Stimulated activated naive CD8-positive, alpha-beta T cell treated with anti-CD3 and anti-CD28 coated beads, Interleukin-15, Interleukin-2, amounts not matched to agents 100 ng/mL and 50 ng/mL, for 24 hours (primary cell): Measurements from ENCODE around the gene KLK6.

Source experiments
- H3K27ac Mint-ChIP-seq: one replicate; pipeline ENCODE4 v1.8.0; 2021; ENCODE audit warnings: mild to moderate bottlenecking, mixed read lengths
- H3K27me3 Mint-ChIP-seq: one replicate; pipeline ENCODE4 v1.8.0; 2021; ENCODE audit warnings: mixed read lengths
- H3K36me3 Mint-ChIP-seq: one replicate; pipeline ENCODE4 v1.8.0; 2021; ENCODE audit warnings: low read depth, mixed read lengths
- H3K4me1 Mint-ChIP-seq: one replicate; pipeline ENCODE4 v1.8.0; 2021; ENCODE audit warnings: low read depth, mixed read lengths
- H3K4me3 Mint-ChIP-seq: one replicate; pipeline ENCODE4 v1.8.0; 2021; ENCODE audit warnings: mild to moderate bottlenecking, mixed read lengths
- H3K9me3 Mint-ChIP-seq: one replicate; pipeline ENCODE4 v1.8.0; 2021; ENCODE audit warnings: mixed read lengths

The KLK6 gene

DNA sequence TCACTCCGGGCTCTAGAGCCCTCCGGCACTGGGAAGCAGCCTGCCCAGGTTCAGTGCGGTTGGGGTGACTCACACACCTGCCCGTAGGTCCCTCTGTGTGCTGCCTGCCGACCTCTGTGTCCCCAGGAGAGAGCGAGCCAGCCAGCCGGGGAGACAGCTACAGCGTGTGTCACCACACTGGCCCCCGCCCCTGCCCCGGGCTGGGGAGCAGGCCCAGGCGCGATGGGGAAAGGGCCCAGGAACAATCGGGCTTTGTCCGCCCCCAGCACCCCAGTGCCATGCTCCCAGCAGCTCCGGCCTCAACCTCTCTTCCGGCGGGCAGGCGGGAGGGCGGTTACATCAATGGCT, at the start of gene KLK6:
TSS of gene KLK6 (minus strand) at position 179 of the 348 bp plus-strand sequence. CDS start 1,487 bp downstream, outside the sequence.
- no peak within 1 kb of the TSS for H3K4me3 Mint-ChIP-seq
- H3K27me3 Mint-ChIP-seq = peaks cover 37% of the 10 kb centered on the region
- H3K4me1 Mint-ChIP-seq = no peaks in the 10 kb centered on the region
- no peaks in the 10 kb centered on the region for H3K9me3 Mint-ChIP-seq
- no peaks in the 10 kb centered on the region for H3K36me3 Mint-ChIP-seq
- H3K27ac Mint-ChIP-seq = no peak within 1 kb of the TSS

DNA sequence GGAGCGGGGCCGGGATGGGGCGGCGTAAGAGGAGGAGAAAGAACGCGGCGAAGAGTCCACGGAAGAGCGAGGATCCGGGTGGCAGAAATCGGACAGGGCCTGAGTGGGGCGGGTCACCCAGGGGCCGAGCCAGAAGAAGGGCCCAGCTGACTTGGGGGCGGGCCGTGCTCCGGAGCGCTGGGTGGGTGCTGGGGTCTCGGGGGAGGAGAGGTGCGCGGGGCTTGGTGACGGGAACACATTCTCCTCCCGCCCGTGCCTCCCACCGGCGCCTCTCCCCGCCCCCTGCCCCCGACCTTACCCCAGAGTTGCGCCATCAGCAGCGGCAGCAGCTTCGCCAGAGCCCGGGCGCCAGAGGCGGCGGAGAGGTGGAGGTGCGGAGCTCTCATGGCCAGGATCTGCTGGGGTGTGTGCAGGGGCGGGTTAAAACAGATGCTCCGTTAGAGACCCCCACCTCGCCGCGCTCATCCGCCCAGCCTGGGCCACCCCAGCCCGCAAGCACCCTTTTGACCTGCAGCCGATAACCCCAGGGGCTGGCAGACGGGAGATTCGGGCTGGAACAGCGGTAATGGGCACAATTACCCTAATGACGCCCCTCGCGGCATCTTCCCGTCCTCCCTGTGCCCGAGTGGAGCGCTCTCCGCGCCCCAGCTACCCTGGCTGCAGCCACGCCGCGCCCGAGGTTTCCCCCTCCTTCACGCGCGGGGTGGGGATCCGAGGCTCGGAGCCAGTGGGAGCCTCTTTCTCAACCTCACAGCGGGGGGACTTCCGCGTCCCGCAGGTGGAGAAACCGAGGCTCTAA, 49.6 kb upstream of the KLK6 start:
- Mint-ChIP-seq H3K27ac (no peak overlapping the region), H3K4me1 (peaks cover 15% of the 10 kb centered on the region), H3K36me3 (no peaks in the 10 kb centered on the region), H3K27me3 (peaks cover 78% of the 10 kb centered on the region), H3K4me3 (peak overlapping the region; percentile 24), H3K9me3 (no peaks in the 10 kb centered on the region)

DNA sequence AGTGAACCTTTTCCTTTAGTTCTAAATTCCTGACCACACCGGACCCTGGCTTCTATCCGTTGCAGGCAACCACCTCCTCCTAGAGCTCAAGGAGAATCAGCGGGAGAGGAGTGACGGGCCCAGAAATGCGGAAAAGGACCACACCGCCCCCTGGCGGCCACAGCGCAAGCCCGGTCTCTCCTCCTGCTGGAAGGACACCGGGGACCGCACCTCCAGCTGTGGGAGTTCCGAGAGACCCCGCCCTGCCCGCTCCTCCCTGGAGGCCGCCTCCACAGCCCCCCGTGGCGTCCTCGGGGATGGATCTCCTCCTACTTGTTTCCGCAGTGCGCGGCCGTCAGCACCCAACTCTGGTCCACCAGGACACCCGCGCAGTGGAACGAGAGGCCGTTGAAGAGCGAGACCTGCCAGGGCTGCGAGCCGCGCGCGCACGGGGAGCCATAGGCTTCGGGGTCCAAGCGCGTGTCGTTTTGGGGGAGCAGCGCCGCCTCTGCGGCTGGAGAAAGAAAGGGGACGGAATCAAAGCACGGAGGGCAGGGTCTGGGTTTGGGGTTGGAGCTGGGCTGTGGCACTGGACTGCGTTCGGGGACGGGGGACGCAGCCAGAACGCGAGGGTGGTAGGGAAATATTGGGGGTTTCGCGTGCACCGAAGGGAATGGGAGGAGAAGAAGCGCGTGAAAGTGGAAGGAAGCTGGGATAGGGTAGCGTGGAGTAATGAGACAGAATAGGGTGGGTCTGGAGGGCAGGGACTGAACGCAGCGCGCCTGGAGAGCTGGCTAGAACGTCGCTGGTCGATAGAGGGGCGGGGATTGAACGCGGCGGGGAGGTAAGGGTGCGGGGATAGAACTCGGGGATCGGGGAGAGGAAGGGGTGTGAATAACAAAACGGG, 47.6 kb upstream of the KLK6 start:
- H3K4me1 Mint-ChIP-seq = peaks cover 15% of the 10 kb centered on the region
- H3K27me3 Mint-ChIP-seq = peaks cover 70% of the 10 kb centered on the region
- no peak overlapping the region for H3K27ac Mint-ChIP-seq
- no peaks in the 10 kb centered on the region for H3K36me3 Mint-ChIP-seq
- no peaks in the 10 kb centered on the region for H3K9me3 Mint-ChIP-seq
- H3K4me3 Mint-ChIP-seq = peak overlapping the region; percentile 1

DNA sequence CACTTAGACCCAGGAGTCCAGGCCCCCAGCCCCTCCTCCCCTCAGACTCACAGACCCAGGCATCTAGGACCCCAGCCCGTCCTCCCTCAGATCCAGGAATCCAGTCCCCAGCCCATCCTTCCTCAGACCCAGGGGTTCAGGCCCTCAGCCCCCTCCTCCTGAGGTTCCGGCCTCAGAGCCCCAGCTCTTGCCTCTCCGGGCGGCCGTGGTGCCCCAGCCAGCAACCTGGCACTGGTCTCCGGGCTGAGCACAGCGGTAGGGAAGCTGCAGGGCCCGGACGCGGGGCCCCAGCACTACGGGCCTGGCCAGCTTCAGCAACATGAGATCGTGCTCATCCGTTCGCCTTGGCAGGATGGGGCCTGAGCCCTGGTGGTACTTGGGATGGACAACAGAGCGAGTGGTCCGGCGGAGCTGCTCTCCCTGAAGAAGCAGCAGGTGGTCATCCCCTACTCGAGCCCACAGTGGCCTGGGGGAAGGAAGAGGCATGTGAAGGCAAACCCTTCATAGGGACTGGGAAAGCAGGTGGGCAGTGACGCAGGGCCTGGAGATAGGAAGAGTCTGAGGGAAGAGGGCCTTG, 46.4 kb upstream of the KLK6 start:
- H3K36me3 Mint-ChIP-seq = no peaks in the 10 kb centered on the region

DNA sequence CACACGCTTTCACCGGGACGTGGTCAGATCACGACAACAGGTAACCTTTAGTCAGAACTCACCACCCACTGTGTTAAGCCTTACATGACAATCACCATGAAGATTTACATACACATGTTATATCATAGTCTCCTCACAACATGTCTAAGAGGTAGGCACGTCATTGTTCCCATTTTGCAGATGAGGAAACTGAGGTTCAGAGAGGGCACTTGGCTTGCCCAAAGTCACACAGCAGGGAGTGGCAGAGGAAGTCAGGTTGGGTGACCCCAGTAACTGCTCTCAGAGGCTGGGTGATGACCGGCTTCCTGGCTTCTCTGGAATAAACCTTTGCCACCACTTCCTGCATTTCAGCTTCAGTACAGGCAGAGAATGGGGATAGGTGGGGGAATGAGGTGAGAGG, 44.9 kb upstream of the KLK6 start:
- Mint-ChIP-seq H3K36me3 (no peaks in the 10 kb centered on the region), H3K27ac (no peak overlapping the region), H3K27me3 (peaks cover 56% of the 10 kb centered on the region), H3K4me3 (no peak overlapping the region), H3K4me1 (peaks cover 15% of the 10 kb centered on the region), H3K9me3 (no peaks in the 10 kb centered on the region)

More for the DNA sequence above, 46.4 kb upstream of the KLK6 start:
- H3K4me3 Mint-ChIP-seq = no peak overlapping the region
- no peak overlapping the region for H3K27ac Mint-ChIP-seq
- no peaks in the 10 kb centered on the region for H3K9me3 Mint-ChIP-seq
- peaks cover 15% of the 10 kb centered on the region for H3K4me1 Mint-ChIP-seq
- H3K27me3 Mint-ChIP-seq = peaks cover 63% of the 10 kb centered on the region

DNA sequence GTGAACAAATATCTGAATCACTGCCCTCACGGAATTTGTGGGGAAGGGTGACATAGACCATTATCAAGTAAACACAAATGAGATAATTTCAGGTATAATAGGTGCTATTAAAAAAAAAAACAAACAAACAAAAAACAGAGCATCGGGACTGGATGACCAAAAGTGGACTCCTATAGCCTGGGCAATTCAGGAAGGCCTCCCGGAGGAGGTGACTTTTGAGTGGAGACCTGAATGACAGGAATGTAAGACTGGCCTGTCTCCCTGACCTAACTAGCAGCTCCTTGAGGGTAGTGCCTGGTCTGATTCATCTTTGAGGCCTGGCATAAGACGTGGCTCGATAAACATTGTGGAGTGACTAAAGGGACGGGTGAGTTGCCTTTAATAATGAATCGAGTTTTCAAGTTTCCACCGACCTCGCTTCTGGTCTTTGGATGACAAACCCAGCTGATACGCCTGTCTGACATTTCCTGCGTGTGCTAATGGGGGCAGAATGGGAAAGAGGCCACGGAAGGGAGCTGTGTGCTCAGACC, 43.3 kb upstream of the KLK6 start:
- H3K27me3 Mint-ChIP-seq = peaks cover 43% of the 10 kb centered on the region
- H3K4me1 Mint-ChIP-seq = peaks cover 7% of the 10 kb centered on the region
- H3K9me3 Mint-ChIP-seq = no peaks in the 10 kb centered on the region
- no peak overlapping the region for H3K4me3 Mint-ChIP-seq
- H3K27ac Mint-ChIP-seq = no peak overlapping the region
- H3K36me3 Mint-ChIP-seq = no peaks in the 10 kb centered on the region

DNA sequence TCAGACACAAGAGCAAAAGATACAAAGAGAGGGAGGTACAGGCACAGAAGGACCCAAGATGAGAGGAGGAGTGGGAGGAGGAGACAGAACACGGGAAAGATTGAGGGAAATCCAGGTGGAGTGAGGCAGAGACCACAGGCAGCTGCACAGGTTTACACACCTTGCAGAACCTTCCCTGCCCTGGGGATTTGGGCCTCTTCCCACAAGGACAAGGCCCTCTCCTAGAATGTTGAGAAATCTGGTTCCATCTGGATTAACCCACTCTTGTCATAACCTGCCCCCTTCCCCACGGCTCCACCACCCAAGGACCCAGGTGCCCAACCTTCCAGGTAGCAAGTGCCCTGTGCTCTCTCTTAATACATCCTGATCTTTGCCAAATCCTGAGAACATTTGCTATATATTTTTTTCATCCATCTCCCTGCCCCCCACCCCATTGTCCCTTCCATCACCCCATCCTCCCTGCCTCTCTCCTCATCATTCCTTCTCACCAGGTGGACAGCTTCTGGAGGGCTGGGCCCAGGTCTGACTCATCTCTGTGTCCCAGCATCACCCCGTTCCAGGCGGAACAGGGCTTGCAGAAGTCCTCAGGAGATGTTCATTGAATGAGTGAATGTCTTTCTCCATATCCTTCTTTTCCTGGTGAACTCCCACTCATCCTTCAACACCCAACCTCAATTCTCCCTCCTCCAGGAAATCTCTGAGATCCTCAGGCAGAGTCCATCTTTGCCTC, 40.8 kb upstream of the KLK6 start:
- H3K4me3 Mint-ChIP-seq = no peak overlapping the region
- H3K27me3 Mint-ChIP-seq = peaks cover 28% of the 10 kb centered on the region
- H3K4me1 Mint-ChIP-seq = no peaks in the 10 kb centered on the region
- no peaks in the 10 kb centered on the region for H3K36me3 Mint-ChIP-seq
- H3K27ac Mint-ChIP-seq = no peak overlapping the region
- H3K9me3 Mint-ChIP-seq = no peaks in the 10 kb centered on the region

DNA sequence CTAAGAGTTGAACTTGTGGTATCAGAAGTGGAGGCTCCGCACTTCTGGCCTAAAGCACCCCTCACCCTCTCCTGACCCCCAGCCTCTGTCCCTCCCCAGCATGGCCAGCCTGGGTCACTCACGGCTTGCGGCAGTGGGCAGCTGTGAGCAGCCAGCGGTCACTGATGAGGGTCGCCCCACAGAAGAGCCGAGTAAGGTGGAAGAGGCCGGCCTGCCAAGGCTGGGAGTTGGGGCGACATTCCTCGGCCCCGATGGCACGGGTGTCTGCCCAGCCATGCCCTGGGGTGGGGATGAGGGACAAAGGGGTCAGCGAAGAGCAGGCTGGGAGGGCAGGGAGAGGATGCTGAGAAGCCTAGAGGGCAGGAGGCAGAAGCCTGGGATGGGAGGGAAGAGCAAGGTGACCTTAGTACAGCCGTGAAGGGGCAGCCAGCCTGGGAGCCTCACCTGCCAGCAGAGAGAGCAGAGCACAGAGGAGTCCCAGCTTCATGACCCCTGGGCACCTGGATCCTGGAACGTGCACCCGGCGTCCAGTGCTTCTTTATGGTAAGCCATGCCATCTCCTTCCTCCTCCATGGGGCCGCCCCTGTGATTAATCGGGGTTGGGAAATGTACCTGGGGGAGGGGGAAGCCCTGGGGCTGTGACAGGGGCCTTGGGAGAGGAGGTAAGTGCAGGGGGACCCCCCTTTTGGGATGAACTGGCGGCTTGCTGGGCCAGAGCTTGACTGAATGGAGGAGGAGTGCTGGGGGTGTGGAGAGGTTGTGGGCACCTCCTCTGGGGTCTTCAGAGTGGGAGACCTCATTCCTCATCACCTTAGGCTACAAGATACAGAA, 39.9 kb upstream of the KLK6 start:
- peaks cover 26% of the 10 kb centered on the region for H3K27me3 Mint-ChIP-seq
- H3K36me3 Mint-ChIP-seq = no peaks in the 10 kb centered on the region
- H3K9me3 Mint-ChIP-seq = no peaks in the 10 kb centered on the region
- no peaks in the 10 kb centered on the region for H3K4me1 Mint-ChIP-seq
- H3K27ac Mint-ChIP-seq = no peak overlapping the region
- H3K4me3 Mint-ChIP-seq = no peak overlapping the region

DNA sequence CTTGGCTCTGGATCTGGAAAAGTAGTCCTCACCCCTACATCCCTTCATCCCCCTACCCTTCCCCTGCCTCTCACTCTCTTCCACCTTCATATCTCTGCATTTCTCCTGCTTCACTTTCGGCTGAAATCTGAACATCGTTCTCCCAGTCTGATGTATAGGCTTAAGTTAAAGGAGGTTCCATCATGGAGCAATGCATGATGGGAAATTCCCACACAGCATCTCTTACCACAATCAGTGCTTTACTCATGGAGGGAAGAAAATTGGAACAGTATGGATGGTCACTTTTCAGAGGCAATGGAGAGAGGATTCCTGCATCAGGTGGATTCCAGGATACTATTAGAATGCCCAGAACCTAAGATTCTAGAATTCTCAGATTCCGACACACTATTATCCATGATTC, 38.1 kb upstream of the KLK6 start:
- no peak overlapping the region for H3K4me3 Mint-ChIP-seq

DNA sequence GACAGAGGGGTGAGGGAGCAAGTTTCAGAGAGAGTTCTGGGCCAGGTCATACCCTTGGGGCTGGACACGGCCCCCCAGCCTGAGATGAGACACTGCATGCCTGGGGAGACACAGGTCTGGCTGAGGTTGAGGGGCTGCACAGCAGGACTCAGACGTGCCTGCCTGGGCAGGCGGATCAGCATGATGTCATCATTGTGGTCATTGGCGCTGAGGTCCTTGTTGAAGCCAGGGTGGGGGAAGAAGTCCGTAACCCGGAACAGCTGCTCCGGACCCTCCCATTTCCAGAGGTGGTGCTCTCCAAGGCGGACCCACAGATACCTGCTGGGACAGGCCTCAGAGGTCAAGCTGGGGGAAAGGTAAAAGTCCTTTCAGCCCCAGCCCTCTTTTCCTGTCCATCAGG, 37.0 kb upstream of the KLK6 start:
- Mint-ChIP-seq H3K9me3 (no peaks in the 10 kb centered on the region), H3K36me3 (no peaks in the 10 kb centered on the region), H3K4me3 (no peak overlapping the region), H3K4me1 (no peaks in the 10 kb centered on the region), H3K27ac (no peak overlapping the region), H3K27me3 (peaks cover 29% of the 10 kb centered on the region)

More for the DNA sequence above, 38.1 kb upstream of the KLK6 start:
- Mint-ChIP-seq H3K4me1 (no peaks in the 10 kb centered on the region), H3K27ac (no peak overlapping the region), H3K27me3 (peaks cover 23% of the 10 kb centered on the region), H3K9me3 (no peaks in the 10 kb centered on the region), H3K36me3 (no peaks in the 10 kb centered on the region)

DNA sequence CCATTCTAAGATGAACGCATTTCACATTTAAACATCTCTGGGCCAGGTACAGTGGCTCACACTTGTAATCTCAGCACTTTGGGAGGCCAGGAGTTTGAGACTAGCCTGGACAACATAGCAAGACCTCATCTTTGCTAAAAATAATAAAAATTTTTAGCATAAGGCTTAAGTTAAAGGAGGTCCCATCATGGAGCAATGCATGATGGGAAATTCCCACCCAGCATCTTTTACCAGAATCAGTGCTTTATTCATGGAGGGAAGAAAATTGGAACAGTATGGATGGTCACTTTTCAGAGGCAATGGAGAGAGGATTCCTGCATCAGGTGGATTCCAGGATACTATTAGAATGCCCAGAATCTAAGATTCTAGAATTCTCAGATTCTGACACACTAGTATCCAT, 35.9 kb upstream of the KLK6 start:
- peaks cover 36% of the 10 kb centered on the region for H3K27me3 Mint-ChIP-seq
- no peaks in the 10 kb centered on the region for H3K9me3 Mint-ChIP-seq
- no peaks in the 10 kb centered on the region for H3K36me3 Mint-ChIP-seq
- H3K4me1 Mint-ChIP-seq = no peaks in the 10 kb centered on the region
- no peak overlapping the region for H3K27ac Mint-ChIP-seq
- H3K4me3 Mint-ChIP-seq = no peak overlapping the region

DNA sequence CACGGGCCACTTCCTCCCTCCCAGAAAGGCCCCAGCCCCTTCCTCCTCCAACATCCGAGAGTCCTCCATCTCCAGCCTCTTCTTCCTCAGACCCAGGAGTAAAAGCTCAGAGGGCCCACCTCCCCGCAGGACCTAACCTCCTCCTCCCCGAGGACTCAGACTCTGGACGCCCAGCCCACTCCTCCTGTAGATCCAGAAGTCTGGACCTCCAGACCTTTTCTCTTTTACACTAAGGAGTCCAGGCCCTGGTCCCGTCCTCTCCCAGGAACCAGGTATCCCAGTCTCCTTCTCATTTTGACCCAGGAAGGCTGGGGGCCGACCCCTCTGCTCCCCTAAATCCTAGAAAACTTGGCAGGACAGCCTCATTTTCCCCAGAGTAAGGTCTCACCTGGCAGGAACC, 33.9 kb upstream of the KLK6 start:
- no peak overlapping the region for H3K4me3 Mint-ChIP-seq
- H3K4me1 Mint-ChIP-seq = no peaks in the 10 kb centered on the region

DNA sequence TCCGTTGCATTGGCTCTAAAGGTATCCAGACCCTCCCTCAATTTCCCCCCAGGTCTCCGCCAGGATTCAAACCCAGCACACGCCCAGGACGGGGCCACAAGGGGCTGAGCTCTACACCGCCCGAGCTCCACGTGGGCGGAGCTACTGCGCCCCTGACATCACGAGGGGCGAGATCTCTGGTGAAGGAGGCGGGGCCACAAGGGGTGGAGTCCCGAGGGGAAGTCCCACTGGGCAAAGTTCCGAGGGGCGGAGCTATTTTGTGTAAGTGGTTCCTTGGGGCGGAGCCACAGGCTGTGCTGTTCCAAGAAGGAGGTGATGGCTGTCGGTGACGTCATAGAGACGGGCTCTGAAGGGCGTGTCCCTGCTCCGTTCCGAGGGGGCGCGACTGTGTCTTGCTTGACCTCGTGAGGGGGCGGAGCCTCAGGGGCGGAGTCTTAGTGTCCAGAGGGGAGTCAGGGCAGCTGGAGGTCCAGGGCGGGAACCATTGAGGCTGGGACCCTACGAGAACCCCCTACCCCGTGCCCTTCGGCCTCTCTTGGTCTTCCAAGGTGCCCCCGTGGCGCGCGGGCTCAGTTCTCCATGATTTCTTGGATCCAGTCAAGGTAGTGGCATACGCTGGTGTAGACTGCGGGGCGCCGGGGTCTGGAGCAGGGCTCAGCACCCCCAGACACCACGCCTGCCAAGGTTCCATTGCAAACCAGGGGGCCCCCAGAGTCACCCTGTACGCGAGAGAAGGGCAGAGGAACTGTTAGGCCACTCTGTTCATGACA, 33.3 kb upstream of the KLK6 start:
- H3K4me1 Mint-ChIP-seq = no peaks in the 10 kb centered on the region
- no peak overlapping the region for H3K4me3 Mint-ChIP-seq
- no peaks in the 10 kb centered on the region for H3K9me3 Mint-ChIP-seq
- no peaks in the 10 kb centered on the region for H3K36me3 Mint-ChIP-seq
- H3K27me3 Mint-ChIP-seq = peaks cover 41% of the 10 kb centered on the region
- no peak overlapping the region for H3K27ac Mint-ChIP-seq

More for the DNA sequence above, 33.9 kb upstream of the KLK6 start:
- H3K36me3 Mint-ChIP-seq = no peaks in the 10 kb centered on the region
- no peaks in the 10 kb centered on the region for H3K9me3 Mint-ChIP-seq
- peaks cover 35% of the 10 kb centered on the region for H3K27me3 Mint-ChIP-seq
- no peak overlapping the region for H3K27ac Mint-ChIP-seq
